NCI-H1092 treated with DMSO at 0.1 percent for 48 hours (cell line): ENCODE data around the gene IL36RN.
A peak's percentile ranks its signal among the peaks of the same experiment; 100 is the strongest.
"Not testable (repeated sequence)": the region's sequence is repeated elsewhere in the genome, so short reads cannot be mapped to it uniquely, and the experiment has no call there.

Experiments used
- DNase-seq: peaks from one replicate; lab custom pipeline; 2025; lab: John Stamatoyannopoulos, UW

Gene IL36RN

GRCh38 chr2:113075030-113075429 lies 16.0 kb downstream of the IL36RN start:
- no peak for DNase-seq

- DNase-seq = no peak
Observed at GRCh38 chr2:113075600-113075999, 16.6 kb downstream of the IL36RN start.

- DNase-seq = no peak
Observed at GRCh38 chr2:113076954-113077669, 18.1 kb downstream of the IL36RN start.

- no peak for DNase-seq
Observed at GRCh38 chr2:113077921-113078320, 18.9 kb downstream of the IL36RN start.

- no peak for DNase-seq
Observed at GRCh38 chr2:113078350-113078839, 19.4 kb downstream of the IL36RN start.

- DNase-seq = no peak
Observed at GRCh38 chr2:113079131-113079530, 20.1 kb downstream of the IL36RN start.

GRCh38 chr2:113080134-113080533 lies 21.1 kb downstream of the IL36RN start:
- DNase-seq = peak; percentile 15

- no peak for DNase-seq
Observed at GRCh38 chr2:113081488-113082210, 22.7 kb downstream of the IL36RN start.

GRCh38 chr2:113083296-113083695 lies 24.3 kb downstream of the IL36RN start:
- DNase-seq = no peak

GRCh38 chr2:113084249-113085000 lies 25.4 kb downstream of the IL36RN start:
- no peak for DNase-seq

GRCh38 chr2:113085542-113085941 lies 26.5 kb downstream of the IL36RN start:
- no peak for DNase-seq

GRCh38 chr2:113088213-113088992 lies 29.4 kb downstream of the IL36RN start:
- DNase-seq = no peak

- DNase-seq = no peak
Observed at GRCh38 chr2:113089916-113090315, 30.9 kb downstream of the IL36RN start.

- DNase-seq = no peak
Observed at GRCh38 chr2:113091231-113091896, 32.4 kb downstream of the IL36RN start.

GRCh38 chr2:113092864-113093612 lies 34.0 kb downstream of the IL36RN start:
- DNase-seq = no peak

- DNase-seq = no peak
Observed at GRCh38 chr2:113093613-113093977, 34.6 kb downstream of the IL36RN start.

- DNase-seq = not testable (repeated sequence)
Observed at GRCh38 chr2:113096306-113096705, 37.3 kb downstream of the IL36RN start.

- DNase-seq = not testable (repeated sequence)
Observed at GRCh38 chr2:113096842-113097618, 38.0 kb downstream of the IL36RN start.

- no peak for DNase-seq
Observed at GRCh38 chr2:113098041-113098440, 39.0 kb downstream of the IL36RN start.

GRCh38 chr2:113098532-113098931 lies 39.5 kb downstream of the IL36RN start:
- no peak for DNase-seq
